ENCODE results near the gene ANKS1B.

Gene ANKS1B

GRCh38 chr12:99852666-99853065 lies 132.1 kb downstream of the ANKS1B start:
- TF ChIP-seq, protein P1, sequence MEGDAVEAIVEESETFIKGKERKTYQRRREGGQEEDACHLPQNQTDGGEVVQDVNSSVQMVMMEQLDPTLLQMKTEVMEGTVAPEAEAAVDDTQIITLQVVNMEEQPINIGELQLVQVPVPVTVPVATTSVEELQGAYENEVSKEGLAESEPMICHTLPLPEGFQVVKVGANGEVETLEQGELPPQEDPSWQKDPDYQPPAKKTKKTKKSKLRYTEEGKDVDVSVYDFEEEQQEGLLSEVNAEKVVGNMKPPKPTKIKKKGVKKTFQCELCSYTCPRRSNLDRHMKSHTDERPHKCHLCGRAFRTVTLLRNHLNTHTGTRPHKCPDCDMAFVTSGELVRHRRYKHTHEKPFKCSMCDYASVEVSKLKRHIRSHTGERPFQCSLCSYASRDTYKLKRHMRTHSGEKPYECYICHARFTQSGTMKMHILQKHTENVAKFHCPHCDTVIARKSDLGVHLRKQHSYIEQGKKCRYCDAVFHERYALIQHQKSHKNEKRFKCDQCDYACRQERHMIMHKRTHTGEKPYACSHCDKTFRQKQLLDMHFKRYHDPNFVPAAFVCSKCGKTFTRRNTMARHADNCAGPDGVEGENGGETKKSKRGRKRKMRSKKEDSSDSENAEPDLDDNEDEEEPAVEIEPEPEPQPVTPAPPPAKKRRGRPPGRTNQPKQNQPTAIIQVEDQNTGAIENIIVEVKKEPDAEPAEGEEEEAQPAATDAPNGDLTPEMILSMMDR (IDR thresholded peaks at IDR 0.05): no peak

- TF ChIP-seq, protein P1 (IDR thresholded peaks at IDR 0.05): no peak
These were observed 136.8 kb downstream of the ANKS1B start for GRCh38 chr12:99847936-99848335.

DNA sequence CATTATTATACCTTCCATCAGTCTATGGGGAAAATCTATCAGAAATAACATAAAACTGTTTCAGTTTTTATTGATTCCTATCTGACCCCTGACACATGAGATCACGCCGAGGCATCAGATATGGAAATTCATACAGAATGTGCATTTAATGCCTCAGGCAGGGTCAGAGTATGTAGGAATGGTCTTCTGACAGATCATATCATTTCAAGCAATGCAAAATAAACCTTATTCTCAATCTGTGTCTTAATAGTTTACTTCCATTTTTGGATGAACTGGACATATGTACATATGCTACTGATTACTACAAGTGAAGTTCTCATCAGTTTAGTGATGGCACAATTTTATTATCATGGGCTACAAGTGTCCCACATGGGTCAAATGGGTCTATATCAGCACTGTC lies 150.0 kb downstream of the ANKS1B start:
- TF ChIP-seq, protein P1 (IDR thresholded peaks at IDR 0.05): no peak

GRCh38 chr12:99833397-99833796 lies 151.3 kb downstream of the ANKS1B start:
- TF ChIP-seq, protein P1 (IDR thresholded peaks at IDR 0.05): no peak

DNA sequence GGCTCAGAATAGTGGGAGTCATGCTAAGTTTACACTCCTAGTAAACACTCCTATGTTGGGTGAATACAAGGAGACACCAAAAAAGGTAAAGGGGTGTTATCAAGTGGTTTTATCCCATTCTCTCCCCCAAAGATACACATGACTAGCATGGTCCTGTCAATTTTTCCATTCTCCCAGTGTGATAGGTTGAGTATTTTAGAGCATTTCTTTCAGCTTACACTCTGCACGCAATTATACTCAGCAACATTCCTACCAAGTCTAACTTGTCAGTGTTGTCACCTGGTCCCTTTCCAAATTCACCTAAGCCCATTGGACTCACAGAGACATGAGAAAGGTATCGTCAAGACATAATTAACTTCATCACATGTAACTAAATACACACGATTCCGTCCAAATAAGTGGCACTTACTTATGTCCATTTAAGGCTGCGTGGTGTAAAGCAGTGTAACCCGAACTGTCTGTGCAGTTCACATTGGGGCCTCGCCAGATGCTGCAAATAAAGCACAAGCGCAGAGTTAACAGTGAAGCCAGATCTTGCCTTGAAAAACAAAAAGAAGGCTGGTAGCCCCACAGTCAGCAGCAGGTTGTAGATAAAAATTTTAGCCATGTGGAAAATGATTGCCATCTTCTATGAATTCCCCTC lies 159.7 kb downstream of the ANKS1B start:
- TF ChIP-seq, protein P1 (IDR thresholded peaks at IDR 0.05): no peak

- TF ChIP-seq, protein P1 (IDR thresholded peaks at IDR 0.05): no peak
These were observed 162.5 kb downstream of the ANKS1B start for GRCh38 chr12:99822273-99822672.

GRCh38 chr12:99810718-99811593 lies 173.8 kb downstream of the ANKS1B start:
- TF ChIP-seq, protein P1 (IDR thresholded peaks at IDR 0.05): peak; percentile 49
